ENCODE measurements around the gene HERPUD1. TPM values are rescaled to one million over a fixed set of nuclear protein-coding genes. Genes with fewer than 3 reads are reported as not detected.

The HERPUD1 gene
- total and polyA plus RNA-seq, 9 of the 15 experiments (the other 6 are each of a cell fraction or from before 2014, with no cell fraction given), result 14.2 to 60.7 (median 37.4) TPM

GRCh38 chr16:56964243-56965148 lies 32.6 kb downstream of the HERPUD1 start (continued):
- TF ChIP-seq SNAPC5 (CRISPR knock-in tag; IDR thresholded peaks at IDR 0.05) (no peak), POLR2AphosphoS2 (IDR thresholded peaks at IDR 0.05; ENCODE audit: low read length) (no peak), ATF3 (IDR thresholded peaks at IDR 0.05) (peak; percentile 97), ATF3 (CRISPR knock-in tag; conservative IDR thresholded peaks at IDR 0.05) (peak; percentile 91), ZBTB1 (CRISPR knock-in tag; IDR thresholded peaks at IDR 0.05; ENCODE audit: borderline replicate concordance, low read depth) (no peak), ZFP1 (CRISPR knock-in tag; IDR thresholded peaks at IDR 0.05) (no peak), IRF9 (tag; IDR thresholded peaks at IDR 0.05) (peak; percentile 60; the same call in 1 of the 2 replicates), CBX5 (IDR thresholded peaks at IDR 0.05; ENCODE audit: borderline replicate concordance, low read depth) (no peak), ZNF280A (IDR thresholded peaks at IDR 0.05; ENCODE audit: low read depth, partially characterized antibody) (no peak), CTBP1 (IDR thresholded peaks at IDR 0.05; ENCODE audit: borderline replicate concordance) (peak; percentile 66), SMC3 (conservative IDR thresholded peaks at IDR 0.05; ENCODE audit: insufficient read depth, low read depth, low read length) (peak; percentile 91), ZNF318 (IDR thresholded peaks at IDR 0.05; ENCODE audit: borderline replicate concordance in 1 of 2, low read depth in 1 of 2) (0 out of 4 replicates have a peak, but pooled peaks of 1 of the 2 experiments have one; percentile 63)
